SJSA1 (cell line): ENCODE results near the gene RAB44. TPM values are rescaled to one million over a fixed set of nuclear protein-coding genes. Genes with fewer than 3 reads are reported as not detected.
"Not testable (repeated sequence)": the region's sequence is repeated elsewhere in the genome, so short reads cannot be mapped to it uniquely, and the experiment has no call there.

Experiments used
- DNase-seq, 2 experiments: peaks; one replicate each; pipeline ENCODE4 v3.0.0-alpha.2; 2015 to 2020; ENCODE audit warnings: low spot score in 2 of 2, low read depth in 1 of 2
- H3K27ac ChIP-seq: fragments of 250-450 bp; sonication (Bioruptor Pico); 2 replicates; pipeline ENCODE4 v1.5.1; 2020; ENCODE audit warnings: mild to moderate bottlenecking, moderate library complexity
- H3K27me3 ChIP-seq: fragments of 250-450 bp; sonication (Bioruptor Pico); replicated peaks from 2 replicates; pipeline ENCODE4 v1.5.1; 2020; ENCODE audit warnings: mild to moderate bottlenecking, moderate library complexity
- H3K36me3 ChIP-seq: fragments of 250-450 bp; sonication (Bioruptor Pico); 2 replicates; pipeline ENCODE4 v1.5.1; 2020; ENCODE audit warnings: mild to moderate bottlenecking
- H3K4me1 ChIP-seq: fragments of 250-450 bp; sonication (Bioruptor Pico); replicated peaks from 2 replicates; pipeline ENCODE4 v1.6.1; 2021; ENCODE audit warnings: mild to moderate bottlenecking
- H3K4me3 ChIP-seq: fragments of 250-450 bp; sonication (Bioruptor Pico); 2 replicates; pipeline ENCODE4 v1.5.1; 2020; ENCODE audit warnings: mild to moderate bottlenecking
- H3K9me3 ChIP-seq: fragments of 250-450 bp; sonication (Bioruptor Pico); replicated peaks from 2 replicates; pipeline ENCODE4 v1.5.1; 2020; ENCODE audit warnings: mild to moderate bottlenecking
- total RNA-seq: library from RNA; depleted of rRNA; stranded (reverse); fragments of >200 nt; shearing (Covaris generic); gene quantifications from 2 replicates; pipeline ENCODE4 v1.2.3, GENCODE V29; 2014

RAB44 gene
- total RNA-seq, 1 experiment from 2014 or later: not detected

- no peak overlapping the region for H3K27ac ChIP-seq
- no peaks in the 10 kb centered on the region; the same call in 1 of the 2 replicates for H3K4me1 ChIP-seq
- no peaks in the 10 kb centered on the region for H3K9me3 ChIP-seq
- no peaks in the 10 kb centered on the region for H3K36me3 ChIP-seq
- no peak overlapping the region for H3K4me3 ChIP-seq
- H3K27me3 ChIP-seq: no peaks in the 10 kb centered on the region
- no peak for DNase-seq
These were observed 2.6 kb downstream of the RAB44 start for GRCh38 chr6:36700071-36700812.

GRCh38 chr6:36700831-36701230 lies 3.2 kb downstream of the RAB44 start:
- Histone ChIP-seq H3K36me3 (no peaks in the 10 kb centered on the region), H3K4me3 (no peak overlapping the region), H3K27me3 (no peaks in the 10 kb centered on the region), H3K4me1 (no peaks in the 10 kb centered on the region; the same call in 1 of the 2 replicates), H3K9me3 (no peaks in the 10 kb centered on the region), H3K27ac (no peak overlapping the region)
- DNase-seq: no peak

- Histone ChIP-seq H3K27ac (no peak overlapping the region), H3K4me3 (no peak overlapping the region), H3K9me3 (no peaks in the 10 kb centered on the region), H3K27me3 (no peaks in the 10 kb centered on the region), H3K4me1 (no peaks in the 10 kb centered on the region; the same call in 1 of the 2 replicates), H3K36me3 (no peaks in the 10 kb centered on the region)
- no peak for DNase-seq
These were observed 3.9 kb downstream of the RAB44 start for GRCh38 chr6:36701401-36701991.

GRCh38 chr6:36702656-36703055 lies 5.0 kb downstream of the RAB44 start:
- no peak for DNase-seq
- no peaks in the 10 kb centered on the region for H3K27me3 ChIP-seq
- H3K9me3 ChIP-seq: no peaks in the 10 kb centered on the region
- H3K36me3 ChIP-seq: no peaks in the 10 kb centered on the region
- no peak overlapping the region for H3K4me3 ChIP-seq
- H3K4me1 ChIP-seq: no peaks in the 10 kb centered on the region; the same call in 1 of the 2 replicates
- H3K27ac ChIP-seq: no peak overlapping the region

- Histone ChIP-seq H3K4me1 (no peaks in the 10 kb centered on the region; the same call in 1 of the 2 replicates), H3K36me3 (no peaks in the 10 kb centered on the region), H3K27me3 (no peaks in the 10 kb centered on the region), H3K4me3 (no peak overlapping the region), H3K9me3 (no peaks in the 10 kb centered on the region), H3K27ac (no peak overlapping the region)
- DNase-seq: no peak
These were observed 5.5 kb downstream of the RAB44 start for GRCh38 chr6:36703081-36703606.

- H3K36me3 ChIP-seq: no peaks in the 10 kb centered on the region
- no peak overlapping the region for H3K27ac ChIP-seq
- DNase-seq: no peak
- H3K27me3 ChIP-seq: no peaks in the 10 kb centered on the region
- no peaks in the 10 kb centered on the region for H3K9me3 ChIP-seq
- H3K4me3 ChIP-seq: no peak overlapping the region
- no peaks in the 10 kb centered on the region; the same call in 1 of the 2 replicates for H3K4me1 ChIP-seq
These were observed 6.4 kb downstream of the RAB44 start for GRCh38 chr6:36703982-36704381.

GRCh38 chr6:36704961-36705577 lies 7.4 kb downstream of the RAB44 start:
- not testable (repeated sequence) for H3K4me1 ChIP-seq, H3K36me3 ChIP-seq, H3K27me3 ChIP-seq, H3K4me3 ChIP-seq, DNase-seq, H3K9me3 ChIP-seq, H3K27ac ChIP-seq

GRCh38 chr6:36706339-36706738 lies 8.7 kb downstream of the RAB44 start:
- no peak overlapping the region for H3K4me3 ChIP-seq

GRCh38 chr6:36712816-36713215 lies 15.2 kb downstream of the RAB44 start:
- no peaks in the 10 kb centered on the region for H3K4me1 ChIP-seq

More at GRCh38 chr6:36706339-36706738, 8.7 kb downstream of the RAB44 start:
- Histone ChIP-seq H3K36me3 (no peaks in the 10 kb centered on the region), H3K27ac (no peak overlapping the region), H3K9me3 (no peaks in the 10 kb centered on the region), H3K4me1 (no peaks in the 10 kb centered on the region; the same call in 1 of the 2 replicates), H3K27me3 (no peaks in the 10 kb centered on the region)
- DNase-seq: no peak

GRCh38 chr6:36713846-36714245 lies 16.2 kb downstream of the RAB44 start:
- no peaks in the 10 kb centered on the region for H3K4me1 ChIP-seq
- no peak overlapping the region for H3K27ac ChIP-seq
- H3K27me3 ChIP-seq: no peaks in the 10 kb centered on the region
- no peaks in the 10 kb centered on the region for H3K9me3 ChIP-seq
- H3K36me3 ChIP-seq: no peaks in the 10 kb centered on the region
- DNase-seq: no peak
- no peak overlapping the region for H3K4me3 ChIP-seq

More at GRCh38 chr6:36712816-36713215, 15.2 kb downstream of the RAB44 start:
- H3K27ac ChIP-seq: no peak overlapping the region
- H3K4me3 ChIP-seq: no peak overlapping the region
- no peak for DNase-seq
- H3K27me3 ChIP-seq: no peaks in the 10 kb centered on the region
- H3K9me3 ChIP-seq: no peaks in the 10 kb centered on the region
- no peaks in the 10 kb centered on the region for H3K36me3 ChIP-seq

GRCh38 chr6:36714511-36714910 lies 16.9 kb downstream of the RAB44 start:
- no peaks in the 10 kb centered on the region for H3K4me1 ChIP-seq
- H3K27ac ChIP-seq: no peak overlapping the region
- H3K4me3 ChIP-seq: no peak overlapping the region
- H3K36me3 ChIP-seq: no peaks in the 10 kb centered on the region
- no peaks in the 10 kb centered on the region for H3K27me3 ChIP-seq
- no peak for DNase-seq
- H3K9me3 ChIP-seq: no peaks in the 10 kb centered on the region

GRCh38 chr6:36715469-36715868 lies 17.8 kb downstream of the RAB44 start:
- no peaks in the 10 kb centered on the region for H3K9me3 ChIP-seq
- no peaks in the 10 kb centered on the region for H3K4me1 ChIP-seq
- H3K4me3 ChIP-seq: no peak overlapping the region

GRCh38 chr6:36716476-36717093 lies 19.0 kb downstream of the RAB44 start:
- no peaks in the 10 kb centered on the region for H3K36me3 ChIP-seq
- no peak overlapping the region for H3K4me3 ChIP-seq
- H3K9me3 ChIP-seq: no peaks in the 10 kb centered on the region
- no peaks in the 10 kb centered on the region for H3K4me1 ChIP-seq
- no peaks in the 10 kb centered on the region for H3K27me3 ChIP-seq
- no peak for DNase-seq
- H3K27ac ChIP-seq: no peak overlapping the region

More at GRCh38 chr6:36715469-36715868, 17.8 kb downstream of the RAB44 start:
- DNase-seq: no peak
- H3K27me3 ChIP-seq: no peaks in the 10 kb centered on the region
- no peaks in the 10 kb centered on the region for H3K36me3 ChIP-seq
- no peak overlapping the region for H3K27ac ChIP-seq
